ENCODE data around the gene SSC5D. TPM values are rescaled to one million over a fixed set of nuclear protein-coding genes. Genes with fewer than 3 reads are reported as not detected.

SSC5D gene
- total RNA-seq, 1 donor from 2014 or later = 0.24 TPM

DNA sequence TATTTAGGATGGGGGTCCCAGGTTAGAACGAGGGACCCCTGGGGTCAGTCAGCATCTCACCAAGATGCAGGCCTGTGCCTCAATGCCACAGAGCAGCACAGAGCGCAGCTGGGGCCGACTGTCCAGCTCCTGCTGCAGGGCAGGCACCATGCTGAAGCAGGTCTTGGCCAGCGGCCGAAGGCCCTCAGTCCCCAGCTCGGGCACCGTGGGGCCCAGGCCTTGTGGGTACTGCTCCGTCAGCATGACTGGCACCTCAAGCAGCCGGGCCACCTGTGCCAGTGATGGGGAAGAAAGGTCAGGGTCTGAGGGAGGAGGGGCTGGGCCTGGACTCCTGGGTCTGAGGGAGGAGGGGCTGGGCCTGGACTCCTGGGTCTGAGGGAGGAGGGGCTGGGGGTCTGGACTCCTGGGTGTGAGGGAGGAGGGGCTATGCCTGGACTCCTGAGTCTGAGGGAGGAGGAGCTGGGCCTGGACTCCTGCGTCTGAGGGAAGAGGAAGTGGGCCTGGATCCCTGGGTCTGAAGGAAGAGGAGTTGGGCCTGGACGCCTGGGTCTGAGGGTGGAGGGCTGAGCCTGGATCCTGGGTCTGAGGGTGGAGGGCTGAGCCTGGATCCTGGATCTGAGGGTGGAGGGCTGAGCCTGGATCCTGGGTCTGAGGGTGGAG is 32.5 kb upstream of the SSC5D start:
- no peak for ATAC-seq

GRCh38 chr19:55456347-55456746 is 31.9 kb upstream of the SSC5D start:
- no peak for ATAC-seq

- ATAC-seq = no peak
Measured at GRCh38 chr19:55457683-55458457, 30.4 kb upstream of the SSC5D start.

GRCh38 chr19:55459551-55459949 is 28.7 kb upstream of the SSC5D start:
- ATAC-seq = no peak

DNA sequence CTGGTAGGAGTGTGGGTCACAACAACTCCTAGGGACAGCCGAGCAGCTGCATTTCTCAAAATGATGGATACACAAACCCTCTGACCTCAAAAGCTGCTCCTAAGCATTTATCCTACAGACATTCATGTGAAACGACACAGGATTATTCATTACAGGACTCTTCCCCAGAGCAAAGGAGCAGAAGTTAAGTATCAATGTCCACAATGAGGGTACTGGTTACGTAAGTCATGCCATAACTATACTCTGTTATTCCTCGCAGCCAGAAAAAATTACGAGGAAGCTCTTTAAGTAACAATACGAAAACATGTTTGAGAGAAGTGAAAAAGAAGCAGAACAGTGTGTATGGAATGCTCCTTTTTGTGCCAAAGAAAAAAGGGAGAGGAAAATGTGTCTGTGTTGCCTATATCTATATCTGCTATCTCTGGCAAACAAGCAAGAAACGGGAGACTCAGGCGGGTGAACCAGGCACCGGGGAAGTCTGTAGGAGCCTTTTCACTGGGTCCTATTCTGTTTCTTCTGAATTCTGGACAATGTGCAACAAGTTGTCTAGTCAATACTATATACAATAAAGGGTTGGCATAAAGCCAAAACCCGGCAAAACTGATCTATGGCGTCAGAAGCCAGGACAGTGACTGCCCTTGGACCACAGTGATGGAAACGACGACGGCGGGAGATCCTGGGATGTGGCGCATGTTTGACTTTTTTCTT is 28.1 kb upstream of the SSC5D start:
- no peak for ATAC-seq

- ATAC-seq = peak; percentile 51
Measured at GRCh38 chr19:55460670-55461258, 27.5 kb upstream of the SSC5D start.

- peak; percentile 97 for ATAC-seq
Measured at GRCh38 chr19:55461259-55461973, 26.8 kb upstream of the SSC5D start, which contains the start of gene ISOC2. TSS of gene ISOC2 (minus strand) at chr19:55461642. CDS start at chr19:55456486, 5,156 bp downstream.

- ATAC-seq = no peak
Measured at GRCh38 chr19:55461974-55462626, 26.1 kb upstream of the SSC5D start.

DNA sequence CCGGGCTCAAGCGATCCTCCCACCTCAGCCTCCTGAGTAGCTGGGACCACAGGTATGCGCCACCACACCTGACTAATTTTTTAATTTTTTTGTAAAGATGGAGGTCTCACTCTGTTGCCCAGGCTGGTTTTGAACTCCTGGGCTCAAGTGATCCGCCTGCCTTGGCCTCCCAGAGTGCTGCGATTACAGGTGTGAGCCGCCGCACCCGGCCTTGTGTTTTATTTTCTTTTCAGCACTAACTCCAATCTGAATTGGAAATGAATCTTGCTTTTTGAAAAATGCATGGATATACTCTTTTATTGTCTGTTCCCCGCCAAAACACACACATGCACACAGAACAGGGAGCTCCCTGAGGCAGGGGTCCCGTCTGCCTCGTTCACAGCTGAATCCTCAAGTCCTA is 25.5 kb upstream of the SSC5D start:
- ATAC-seq = no peak

GRCh38 chr19:55463583-55464031 is 24.6 kb upstream of the SSC5D start:
- no peak for ATAC-seq

DNA sequence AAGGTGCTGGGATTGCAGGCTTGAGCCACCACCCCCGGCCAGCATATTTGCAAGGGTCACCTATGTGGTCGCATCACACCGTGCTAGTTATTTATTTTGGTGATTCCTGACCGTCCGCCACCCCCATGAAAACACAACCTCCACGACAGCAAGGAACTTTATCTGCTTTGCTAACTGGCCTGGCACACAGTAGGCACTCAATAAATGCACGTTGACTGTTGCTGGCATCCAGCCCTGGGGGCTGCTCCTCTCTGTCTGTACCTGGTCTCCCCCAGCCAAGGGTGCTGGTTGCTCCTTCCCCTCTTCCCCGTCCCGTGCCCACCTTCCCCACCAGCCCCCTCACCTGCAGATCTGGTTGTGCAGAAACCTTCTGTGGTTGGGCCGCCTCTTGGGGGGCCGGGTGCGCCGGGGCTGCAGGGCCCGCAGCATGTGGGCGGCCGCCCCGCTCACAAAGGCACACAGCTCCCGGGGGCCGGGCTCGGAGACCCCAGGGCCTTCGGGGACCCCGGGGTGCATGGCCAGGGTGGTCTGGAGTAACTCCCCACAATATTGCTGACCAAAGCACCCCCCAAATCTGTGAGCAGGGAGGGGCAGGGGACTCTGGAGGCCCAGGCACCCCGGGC is 24.1 kb upstream of the SSC5D start:
- no peak for ATAC-seq

- ATAC-seq = no peak
Measured at GRCh38 chr19:55464662-55465054, 23.6 kb upstream of the SSC5D start, which contains the start of gene C19orf85. TSS of gene C19orf85 (minus strand) at chr19:55464751. CDS start at chr19:55464554, 197 bp downstream.

DNA sequence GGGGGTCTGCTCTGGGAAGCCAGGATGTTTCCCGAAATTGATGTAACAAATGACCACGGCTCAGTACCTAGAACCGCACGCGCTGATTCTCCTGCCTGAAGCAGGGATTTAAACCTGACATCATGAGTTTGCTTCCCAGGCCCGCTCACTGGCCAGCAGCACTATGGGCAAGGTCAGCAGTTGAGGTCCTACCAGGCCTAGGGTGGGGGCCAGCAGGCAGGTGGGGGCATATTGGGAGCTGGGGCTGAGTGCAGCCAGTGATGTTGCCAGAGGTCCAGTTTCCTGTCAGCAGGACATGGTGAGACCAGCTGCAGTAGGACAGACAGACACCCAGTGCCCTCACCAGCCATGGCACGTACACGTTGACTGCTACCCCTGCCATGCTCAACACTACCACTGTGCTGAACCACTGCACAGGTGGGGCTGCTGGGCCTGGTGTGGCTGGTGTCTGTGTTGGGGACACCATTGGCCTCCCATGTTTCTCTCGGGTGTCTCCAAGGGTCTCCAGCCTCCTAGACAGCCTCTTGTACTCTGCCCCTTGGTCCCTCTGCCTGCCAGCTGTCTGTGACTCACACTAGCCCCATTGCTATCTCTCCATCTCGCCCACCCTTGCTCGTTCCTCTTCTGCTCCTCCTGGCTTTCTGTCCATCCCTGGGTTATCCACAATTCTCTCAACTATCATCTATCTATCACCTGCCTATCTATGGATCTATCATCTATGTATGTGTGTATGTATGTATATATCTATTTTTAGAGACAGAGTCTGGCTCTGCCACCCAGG is 22.6 kb upstream of the SSC5D start:
- ATAC-seq = no peak

DNA sequence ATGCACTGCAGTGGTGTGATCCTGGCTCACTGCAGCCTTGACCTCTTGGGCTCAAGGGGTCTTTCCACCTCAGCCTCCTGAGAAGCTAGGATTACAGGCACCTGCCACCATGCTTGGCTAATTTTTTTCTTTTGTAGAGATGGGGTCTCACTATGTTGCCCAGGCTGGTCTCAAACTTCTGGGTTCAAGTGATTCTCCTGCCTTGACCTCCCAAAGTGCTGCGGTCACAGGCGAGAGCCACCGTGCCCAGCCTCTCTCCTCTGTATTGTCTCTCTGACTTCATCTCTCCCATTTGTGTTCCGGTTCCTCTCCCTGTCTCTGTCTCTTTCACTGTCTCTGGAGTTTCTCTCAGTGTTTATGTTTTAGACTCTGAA is 22.0 kb upstream of the SSC5D start:
- no peak for ATAC-seq

DNA sequence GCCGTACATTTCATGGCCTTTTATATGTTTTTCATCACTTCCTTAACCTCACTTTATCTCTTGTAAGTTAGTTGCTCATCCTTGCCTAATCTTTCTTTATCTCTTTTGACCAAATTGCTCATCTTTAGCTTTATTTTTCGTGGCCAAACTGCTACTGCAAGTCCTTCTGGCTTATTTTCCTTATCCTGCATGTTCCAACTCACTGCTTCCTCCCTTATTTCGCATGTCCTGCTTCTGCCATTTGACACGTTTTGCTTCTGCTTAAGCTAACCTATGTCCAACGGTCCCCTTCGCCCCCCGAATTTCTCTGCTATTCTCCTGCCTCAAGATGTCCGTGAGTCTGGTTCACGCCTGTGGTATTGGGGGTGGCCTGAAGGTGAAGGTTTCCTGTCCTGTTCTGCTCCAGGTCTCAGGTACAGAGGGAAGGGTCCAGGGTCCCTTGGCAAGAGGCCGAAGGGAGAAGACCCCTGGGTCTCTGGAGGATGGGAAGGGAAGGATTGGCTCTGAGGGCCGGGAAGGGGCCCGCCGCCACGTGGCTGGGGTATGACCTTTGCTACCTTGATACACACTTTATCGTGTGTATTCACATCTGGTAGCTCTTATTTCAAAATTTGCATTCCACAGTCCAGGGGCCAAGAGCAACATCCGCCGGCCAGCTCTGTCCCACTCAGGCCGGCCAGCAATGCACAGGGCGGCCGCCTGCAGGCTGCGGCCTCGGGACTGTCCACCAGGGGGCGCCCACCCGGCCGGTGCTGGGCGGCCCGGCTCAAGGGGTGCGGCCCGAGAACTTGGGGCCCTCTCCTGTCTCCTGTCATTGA is 20.8 kb upstream of the SSC5D start:
- ATAC-seq = peak; percentile 77

DNA sequence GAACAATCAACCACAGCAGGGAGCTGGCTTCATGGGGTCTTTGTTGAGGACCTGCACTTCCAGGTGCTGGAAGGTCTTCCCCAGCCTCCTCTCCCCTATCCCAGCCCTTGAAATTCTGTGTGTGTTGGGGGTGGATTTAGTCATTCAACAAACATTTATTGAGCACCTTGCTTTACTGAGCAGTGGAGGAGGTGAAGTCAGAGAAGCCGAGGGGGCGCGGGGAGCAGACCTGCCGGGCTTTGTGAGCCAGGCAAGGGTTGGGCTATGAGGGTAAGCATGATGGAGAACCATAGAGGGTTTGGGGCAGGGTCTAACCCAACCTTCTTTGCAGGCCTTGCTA is 20.2 kb upstream of the SSC5D start:
- ATAC-seq = peak; percentile 2

- no peak for ATAC-seq
Measured at GRCh38 chr19:55471266-55471665, 17.0 kb upstream of the SSC5D start.

- ATAC-seq = peak; percentile 24
Measured at GRCh38 chr19:55472463-55472862, 15.8 kb upstream of the SSC5D start.

DNA sequence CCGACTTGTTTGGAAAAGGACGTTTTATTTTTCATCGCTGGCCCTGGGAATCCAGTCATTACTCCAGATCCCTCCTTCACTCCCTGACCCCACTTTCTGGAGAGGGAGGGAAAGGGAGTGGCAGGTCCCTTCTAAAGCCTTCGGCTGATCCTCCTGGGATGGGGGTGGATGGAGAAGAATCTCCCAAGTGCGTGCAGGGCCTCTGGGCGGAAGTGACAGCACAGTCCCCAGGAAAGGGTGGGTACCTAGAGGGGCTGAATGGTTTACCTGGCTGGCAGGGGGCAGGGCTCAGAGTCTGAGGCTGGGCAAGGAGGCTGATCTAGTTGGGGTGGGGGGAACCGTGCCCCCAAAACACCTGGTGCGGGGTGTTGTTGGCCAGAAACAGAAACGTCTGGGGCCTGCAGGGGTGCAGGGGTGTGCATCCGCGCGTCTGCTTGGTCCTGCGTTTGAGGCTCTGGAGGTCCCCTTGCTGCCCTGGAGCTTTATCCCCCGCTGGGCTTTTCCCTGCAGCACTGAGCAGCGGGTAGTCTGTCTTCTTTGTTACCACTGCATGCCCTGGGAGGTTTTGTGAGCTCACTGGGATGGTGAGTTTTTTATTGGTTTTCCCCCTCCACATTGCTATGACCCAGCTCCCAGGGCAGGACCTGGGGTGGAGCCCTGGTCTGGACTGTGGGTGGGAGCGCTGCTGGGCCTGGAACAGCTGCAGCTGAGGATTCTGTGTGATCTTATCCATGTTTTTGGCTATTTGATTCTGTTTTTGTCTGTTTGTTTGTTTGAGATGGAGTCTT is 14.8 kb upstream of the SSC5D start:
- no peak for ATAC-seq

Data from esophagus mucosa (tissue), 1 donor.